ENCODE measurements around the gene PCSK4.

The PCSK4 gene

GRCh38 chr19:1511318-1512317, 21.5 kb upstream of the PCSK4 start:
- H3K27ac ChIP-seq, result no peak overlapping the region

GRCh38 chr19:1510807-1511206, 20.7 kb upstream of the PCSK4 start:
- no peak overlapping the region for H3K27ac ChIP-seq
- no peak for TF ChIP-seq CTCF (IDR thresholded peaks at IDR 0.05)
- no peak for TF ChIP-seq ZFX (IDR thresholded peaks at IDR 0.05; ENCODE audit: borderline replicate concordance)

More at GRCh38 chr19:1511318-1512317, 21.5 kb upstream of the PCSK4 start:
- TF ChIP-seq CTCF (IDR thresholded peaks at IDR 0.05) (no peak), ZFX (IDR thresholded peaks at IDR 0.05; ENCODE audit: borderline replicate concordance) (no peak)

- TF ChIP-seq CTCF (IDR thresholded peaks at IDR 0.05) (no peak), ZFX (IDR thresholded peaks at IDR 0.05; ENCODE audit: borderline replicate concordance) (no peak)
- H3K27ac ChIP-seq, result no peak overlapping the region
These were observed 20.3 kb upstream of the PCSK4 start for GRCh38 chr19:1510442-1510806.

GRCh38 chr19:1509602-1510441, 19.7 kb upstream of the PCSK4 start:
- TF ChIP-seq ZFX (IDR thresholded peaks at IDR 0.05; ENCODE audit: borderline replicate concordance) (no peak), CTCF (IDR thresholded peaks at IDR 0.05) (no peak)
- H3K27ac ChIP-seq, result no peak overlapping the region

- peak overlapping the region; percentile 89 for H3K27ac ChIP-seq
- TF ChIP-seq CTCF (IDR thresholded peaks at IDR 0.05) (no peak), ZFX (IDR thresholded peaks at IDR 0.05; ENCODE audit: borderline replicate concordance) (no peak)
These were observed 18.3 kb upstream of the PCSK4 start for GRCh38 chr19:1508507-1508856.

- H3K27ac ChIP-seq, result peak overlapping the region; percentile 89
- TF ChIP-seq ZFX (IDR thresholded peaks at IDR 0.05; ENCODE audit: borderline replicate concordance), result no peak
These were observed 17.8 kb upstream of the PCSK4 start for GRCh38 chr19:1507763-1508506.

GRCh38 chr19:1507192-1507660, 17.1 kb upstream of the PCSK4 start:
- TF ChIP-seq ZFX (IDR thresholded peaks at IDR 0.05; ENCODE audit: borderline replicate concordance) (no peak), CTCF (IDR thresholded peaks at IDR 0.05) (no peak)
- H3K27ac ChIP-seq, result peak overlapping the region; percentile 89

Data from 22Rv1 (cell line).